ENCODE results near the gene SUPT16H. TPM values are rescaled to one million over a fixed set of nuclear protein-coding genes. Genes with fewer than 3 reads are reported as not detected.

The SUPT16H gene
- total and polyA plus RNA-seq, 2 of the 13 experiments (the other 11 are each of a cell fraction or from before 2014, with no cell fraction given) = 77.5 to 230 TPM

DNA sequence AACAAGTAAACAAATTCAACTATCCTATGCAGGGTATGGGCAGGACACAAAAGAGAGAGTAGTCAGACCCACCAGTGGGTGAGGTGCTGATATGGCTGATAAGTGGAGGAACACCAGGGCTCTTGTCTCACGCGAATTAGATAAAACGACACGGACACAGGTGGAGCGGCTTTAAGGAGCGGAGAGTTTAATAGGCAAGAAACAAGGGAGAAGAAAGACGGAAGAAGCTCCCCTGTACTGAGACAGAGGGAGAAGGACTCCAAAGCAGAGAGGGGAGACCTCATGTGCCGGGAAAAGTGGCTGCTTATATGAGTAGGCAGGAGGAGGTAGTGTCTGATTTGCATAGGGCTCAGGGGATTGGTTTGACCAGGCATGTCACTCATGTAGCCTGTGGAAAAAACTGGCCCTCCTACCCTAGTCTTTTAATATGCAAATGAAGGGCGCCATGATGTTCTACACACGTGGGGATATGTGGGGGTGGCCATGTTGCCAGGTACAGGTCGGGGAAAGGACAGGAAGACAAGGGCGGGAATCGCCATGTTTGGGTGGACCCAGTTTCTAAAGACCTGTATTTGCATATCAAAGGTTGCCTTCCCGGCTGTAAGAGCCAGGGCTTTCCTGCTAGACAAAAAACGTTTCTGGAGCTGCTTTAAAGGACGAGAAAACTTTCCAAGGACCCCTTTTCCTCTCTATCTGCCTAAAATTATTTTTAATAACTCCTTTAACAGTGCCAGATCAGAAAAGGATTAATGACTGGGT is 75.2 kb downstream of the SUPT16H start (continued):
- TF ChIP-seq FIP1L1 (IDR thresholded peaks at IDR 0.05; ENCODE audit: borderline replicate concordance, insufficient read depth, low read depth, low read length) (no peak), MAF1 (CRISPR knock-in tag; IDR thresholded peaks at IDR 0.05; ENCODE audit: borderline replicate concordance) (no peak), IKZF5 (CRISPR knock-in tag; IDR thresholded peaks at IDR 0.05) (peak; percentile 85; the same call in 1 of the 2 replicates), ARNTL (CRISPR knock-in tag; IDR thresholded peaks at IDR 0.05) (peak; percentile 84), ZNF670 (CRISPR knock-in tag; IDR thresholded peaks at IDR 0.05; ENCODE audit: borderline replicate concordance) (no peak), KLF15 (CRISPR knock-in tag; IDR thresholded peaks at IDR 0.05; ENCODE audit: borderline replicate concordance) (no peak), ZNF180 (CRISPR knock-in tag; IDR thresholded peaks at IDR 0.05; ENCODE audit: borderline replicate concordance, low read depth) (no peak), REL (CRISPR knock-in tag; conservative IDR thresholded peaks at IDR 0.05) (no peak), ZNF569 (CRISPR knock-in tag; IDR thresholded peaks at IDR 0.05; ENCODE audit: borderline replicate concordance) (no peak; the same call in 1 of the 2 replicates), TEAD2 (CRISPR knock-in tag; IDR thresholded peaks at IDR 0.05) (no peak), ZNF431 (CRISPR knock-in tag; IDR thresholded peaks at IDR 0.05; ENCODE audit: borderline replicate concordance, low read depth) (0 out of 2 replicates have a peak, but pooled peaks have one; percentile 16), SOX13 (IDR thresholded peaks at IDR 0.05) (no peak), SOX13 (CRISPR knock-in tag; conservative IDR thresholded peaks at IDR 0.05 in 1 of 2, IDR thresholded peaks at IDR 0.05 in 1 of 2) (0 out of 4 replicates have a peak, but pooled peaks of 1 of the 2 experiments have one; percentile 4), SAP130 (CRISPR knock-in tag; IDR thresholded peaks at IDR 0.05; ENCODE audit: low read depth) (peak; percentile 98), ZMYM3 (CRISPR knock-in tag; IDR thresholded peaks at IDR 0.05) (peak; percentile 20; the same call in 1 of the 2 replicates), ONECUT2 (CRISPR knock-in tag; IDR thresholded peaks at IDR 0.05) (no peak), MIER2 (CRISPR knock-in tag; IDR thresholded peaks at IDR 0.05) (no peak)
- TF ChIP-seq, protein P1, sequence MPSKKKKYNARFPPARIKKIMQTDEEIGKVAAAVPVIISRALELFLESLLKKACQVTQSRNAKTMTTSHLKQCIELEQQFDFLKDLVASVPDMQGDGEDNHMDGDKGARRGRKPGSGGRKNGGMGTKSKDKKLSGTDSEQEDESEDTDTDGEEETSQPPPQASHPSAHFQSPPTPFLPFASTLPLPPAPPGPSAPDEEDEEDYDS (CRISPR knock-in tag; IDR thresholded peaks at IDR 0.05) = peak; percentile 99
- TF ChIP-seq, protein P2, sequence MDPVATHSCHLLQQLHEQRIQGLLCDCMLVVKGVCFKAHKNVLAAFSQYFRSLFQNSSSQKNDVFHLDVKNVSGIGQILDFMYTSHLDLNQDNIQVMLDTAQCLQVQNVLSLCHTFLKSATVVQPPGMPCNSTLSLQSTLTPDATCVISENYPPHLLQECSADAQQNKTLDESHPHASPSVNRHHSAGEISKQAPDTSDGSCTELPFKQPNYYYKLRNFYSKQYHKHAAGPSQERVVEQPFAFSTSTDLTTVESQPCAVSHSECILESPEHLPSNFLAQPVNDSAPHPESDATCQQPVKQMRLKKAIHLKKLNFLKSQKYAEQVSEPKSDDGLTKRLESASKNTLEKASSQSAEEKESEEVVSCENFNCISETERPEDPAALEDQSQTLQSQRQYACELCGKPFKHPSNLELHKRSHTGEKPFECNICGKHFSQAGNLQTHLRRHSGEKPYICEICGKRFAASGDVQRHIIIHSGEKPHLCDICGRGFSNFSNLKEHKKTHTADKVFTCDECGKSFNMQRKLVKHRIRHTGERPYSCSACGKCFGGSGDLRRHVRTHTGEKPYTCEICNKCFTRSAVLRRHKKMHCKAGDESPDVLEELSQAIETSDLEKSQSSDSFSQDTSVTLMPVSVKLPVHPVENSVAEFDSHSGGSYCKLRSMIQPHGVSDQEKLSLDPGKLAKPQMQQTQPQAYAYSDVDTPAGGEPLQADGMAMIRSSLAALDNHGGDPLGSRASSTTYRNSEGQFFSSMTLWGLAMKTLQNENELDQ (CRISPR knock-in tag; IDR thresholded peaks at IDR 0.05; ENCODE audit: borderline replicate concordance) = no peak
- TF ChIP-seq, protein P3, sequence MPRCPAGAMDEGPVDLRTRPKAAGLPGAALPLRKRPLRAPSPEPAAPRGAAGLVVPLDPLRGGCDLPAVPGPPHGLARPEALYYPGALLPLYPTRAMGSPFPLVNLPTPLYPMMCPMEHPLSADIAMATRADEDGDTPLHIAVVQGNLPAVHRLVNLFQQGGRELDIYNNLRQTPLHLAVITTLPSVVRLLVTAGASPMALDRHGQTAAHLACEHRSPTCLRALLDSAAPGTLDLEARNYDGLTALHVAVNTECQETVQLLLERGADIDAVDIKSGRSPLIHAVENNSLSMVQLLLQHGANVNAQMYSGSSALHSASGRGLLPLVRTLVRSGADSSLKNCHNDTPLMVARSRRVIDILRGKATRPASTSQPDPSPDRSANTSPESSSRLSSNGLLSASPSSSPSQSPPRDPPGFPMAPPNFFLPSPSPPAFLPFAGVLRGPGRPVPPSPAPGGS (CRISPR knock-in tag; IDR thresholded peaks at IDR 0.05) = peak; percentile 42; the same call in 1 of the 2 replicates
- TF ChIP-seq, protein P4, sequence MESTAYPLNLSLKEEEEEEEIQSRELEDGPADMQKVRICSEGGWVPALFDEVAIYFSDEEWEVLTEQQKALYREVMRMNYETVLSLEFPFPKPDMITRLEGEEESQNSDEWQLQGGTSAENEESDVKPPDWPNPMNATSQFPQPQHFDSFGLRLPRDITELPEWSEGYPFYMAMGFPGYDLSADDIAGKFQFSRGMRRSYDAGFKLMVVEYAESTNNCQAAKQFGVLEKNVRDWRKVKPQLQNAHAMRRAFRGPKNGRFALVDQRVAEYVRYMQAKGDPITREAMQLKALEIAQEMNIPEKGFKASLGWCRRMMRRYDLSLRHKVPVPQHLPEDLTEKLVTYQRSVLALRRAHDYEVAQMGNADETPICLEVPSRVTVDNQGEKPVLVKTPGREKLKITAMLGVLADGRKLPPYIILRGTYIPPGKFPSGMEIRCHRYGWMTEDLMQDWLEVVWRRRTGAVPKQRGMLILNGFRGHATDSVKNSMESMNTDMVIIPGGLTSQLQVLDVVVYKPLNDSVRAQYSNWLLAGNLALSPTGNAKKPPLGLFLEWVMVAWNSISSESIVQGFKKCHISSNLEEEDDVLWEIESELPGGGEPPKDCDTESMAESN (CRISPR knock-in tag; conservative IDR thresholded peaks at IDR 0.05) = peak; percentile 48; the same call in 1 of the 2 replicates

Measured in HepG2 (cell line).